GM12892 (cell line): ENCODE data around the gene CNTNAP2.

ENCODE experiments used
- POLR2A ChIP-seq: IDR thresholded peaks from 2 replicates; pipeline ENCODE4 v1.6.1; 2011; ENCODE audit warnings: low read depth, low read length, control low read depth
- POLR2AphosphoS5 ChIP-seq: IDR thresholded peaks from 2 replicates; pipeline ENCODE4 v1.6.1; 2011; ENCODE audit warnings: low read depth, low read length, control low read depth
- TAF1 ChIP-seq: IDR thresholded peaks from 2 replicates; pipeline ENCODE4 v1.6.1; 2011; ENCODE audit warnings: low read depth, mild to moderate bottlenecking, control low read depth, low read length, borderline replicate concordance

- no peak for TF ChIP-seq POLR2A
- TF ChIP-seq POLR2AphosphoS5, result no peak
- no peak for TF ChIP-seq TAF1
Measured at GRCh38 chr7:148022832-148023231, 1906.2 kb downstream of the CNTNAP2 start.
